Measurements from ENCODE around the gene TIGD4.

Gene TIGD4

GRCh38 chr4:152719801-152720556 lies 59.6 kb downstream of the TIGD4 start:
- DNase-seq (ENCODE audit: low read depth), result no peak
